K562 (cell line): ENCODE measurements around the gene SLC43A1. TPM values are rescaled to one million over a fixed set of nuclear protein-coding genes. Genes with fewer than 3 reads are reported as not detected.

ENCODE experiments used
- ATAC-seq: fragments of 200-7000 bp; cut with Tn5 transposase; 3 replicates; pipeline ENCODE4 v1.9.1; 2020; ENCODE audit warnings: moderate library complexity
- BruUV-seq: library from RNA; stranded (reverse); fragments of 400-500 nt; replicated peaks from 2 replicates; lab custom pipeline; 2021; lab: Mats Ljungman, UMichigan
- CTCF ChIA-PET: fragments of 300-600 bp; formaldehyde crosslinking; extraction: SDS; loops from one replicate; lab custom pipeline; 2021; ENCODE audit warnings: low intra/inter-chr PET ratio; lab: Yijun Ruan, JAX
- POLR2A ChIA-PET: fragments of 300-600, 350-650 bp; sonication (Branson Sonifier 250); formaldehyde crosslinking; extraction: SDS; loops from one replicate; lab custom pipeline; 2021; ENCODE audit warnings: antibody characterized with exemption, inconsistent platforms; lab: Yijun Ruan, JAX
- DNase-seq, 4 experiments: peaks; one replicate each; pipeline versions ENCODE4 v3.0.0 to v3.0.0-alpha.2; 2011 to 2018; ENCODE audit warnings: low spot score in 3 of 4, mixed read lengths in 3 of 4; ENCODE audit errors: extremely low read depth in 1 of 4
- FAIRE-seq: peaks from 2 replicates; lab custom pipeline; 2011; peaks lifted over from hg19 to GRCh38; lab: Jason Lieb, UNC
- H2AFZ ChIP-seq: 2 replicates; pipeline ENCODE4 v1.6.0; 2011; ENCODE audit warnings: low read depth, low read length, control low read depth, inconsistent platforms
- H3K27ac ChIP-seq: fragments of 200-600 bp; 3 replicates; pipeline ENCODE4 v1.8.0; 2011; ENCODE audit warnings: low read depth, mild to moderate bottlenecking, control low read depth, inconsistent platforms, low read length, moderate library complexity, mixed read lengths; ENCODE audit errors: extremely low read depth
- H3K27me3 ChIP-seq, 2 experiments: fragments of 300-600 bp in 1 of 2; 2 replicates in 1 of 2; 3 replicates in 1 of 2; pipeline versions ENCODE4 v1.6.0 to v1.8.0; 2011; ENCODE audit warnings: inconsistent platforms in 2 of 2, low read length in 2 of 2, mild to moderate bottlenecking in 1 of 2, mixed read lengths in 1 of 2, moderate library complexity in 1 of 2; ENCODE audit not compliant: control insufficient read depth in 2 of 2, insufficient read depth in 2 of 2
- H3K36me3 ChIP-seq: fragments of 300-600 bp; 3 replicates; pipeline ENCODE4 v1.8.0; 2011; ENCODE audit warnings: mild to moderate bottlenecking, low read length, inconsistent platforms; ENCODE audit not compliant: control insufficient read depth, insufficient read depth
- H3K4me1 ChIP-seq, 2 experiments: fragments of 200-600 bp in 1 of 2; replicated peaks in 1 of 2; 2 replicates in 1 of 2; 3 replicates in 1 of 2; pipeline versions ENCODE4 v1.5.1 to v1.8.0; 2011; ENCODE audit warnings: inconsistent platforms in 2 of 2, low read length in 2 of 2, mild to moderate bottlenecking in 1 of 2, mixed read lengths in 1 of 2, moderate library complexity in 1 of 2; ENCODE audit not compliant: control insufficient read depth in 2 of 2, insufficient read depth in 2 of 2
- H3K4me2 ChIP-seq: 2 replicates; pipeline ENCODE4 v1.6.1; 2011; ENCODE audit warnings: low read length, control low read depth, inconsistent platforms, mixed read lengths; ENCODE audit not compliant: insufficient read depth
- H3K4me3 ChIP-seq: fragments of 200-600 bp; sonication (generic), shearing (Covaris generic); 2 replicates; pipeline ENCODE4 v1.5.1; 2016; ENCODE audit warnings: control low read depth, inconsistent platforms
- H3K79me2 ChIP-seq: fragments of 200-600 bp; 3 replicates; pipeline ENCODE4 v1.8.0; 2011; ENCODE audit warnings: low read length, inconsistent platforms; ENCODE audit not compliant: control insufficient read depth, insufficient read depth
- H3K9ac ChIP-seq, 2 experiments: 2 replicates each; pipeline versions ENCODE4 v1.6.0 to v1.6.1; 2011; ENCODE audit warnings: low read depth in 2 of 2, low read length in 2 of 2, control low read depth in 1 of 2, inconsistent platforms in 1 of 2, mild to moderate bottlenecking in 1 of 2, mixed read lengths in 1 of 2; ENCODE audit not compliant: insufficient read depth in 1 of 2
- H3K9me1 ChIP-seq: one replicate; pipeline ENCODE4 v1.6.0; 2011; ENCODE audit warnings: inconsistent platforms, mild to moderate bottlenecking, low read length, moderate library complexity; ENCODE audit not compliant: control insufficient read depth, insufficient read depth
- H3K9me3 ChIP-seq: replicated peaks from 2 replicates; pipeline ENCODE4 v1.5.1; 2011; ENCODE audit warnings: low read depth, low read length, inconsistent platforms; ENCODE audit not compliant: control insufficient read depth, insufficient read depth
- H4K20me1 ChIP-seq: replicated peaks from 2 replicates; pipeline ENCODE4 v1.6.1; 2011; ENCODE audit warnings: low read length, inconsistent platforms, mixed read lengths; ENCODE audit not compliant: control insufficient read depth, insufficient read depth
- BCL6 ChIP-seq: fragments of 250-450 bp; sonication (Bioruptor Pico); IDR thresholded peaks from 2 replicates; pipeline ENCODE4 v1.4.0; 2020
- DNMT1 ChIP-seq: fragments of 450-650 bp; IDR thresholded peaks from 2 replicates; pipeline ENCODE4 v1.6.1; 2016; ENCODE audit warnings: antibody characterized with exemption, mild to moderate bottlenecking
- SPI1 ChIP-seq: IDR thresholded peaks from 2 replicates; pipeline ENCODE4 v1.6.1; 2011; ENCODE audit warnings: low read depth, low read length, control low read depth, borderline replicate concordance
- STAG1 ChIP-seq: sonication (generic); formaldehyde crosslinking; IDR thresholded peaks from 2 replicates; pipeline ENCODE4 v1.5.0; 2020; ENCODE audit warnings: missing genetic modification reagents, borderline replicate concordance
- ZNF445 ChIP-seq: fragments of 250-450 bp; sonication (Bioruptor Pico); IDR thresholded peaks from 2 replicates; pipeline ENCODE4 v1.4.0; 2020; ENCODE audit warnings: low read depth, mild to moderate bottlenecking, moderate library complexity
- WGBS: fragments of 100-300 bp; shearing (Covaris generic); methylation state at CpG from one replicate; pipeline ENCODE4 v1.1.6; 2016; ENCODE audit warnings: low coverage, mixed read lengths; ENCODE audit not compliant: insufficient coverage; ENCODE audit errors: missing lambda C conversion rate; 5-methylcytosine and 5-hydroxymethylcytosine counted together
- in situ Hi-C: fragments of 300-500 bp; cut with MboI; formaldehyde crosslinking; loops from 4 replicates; pipeline ENCODE4 v1.15.0; 2018; ENCODE audit warnings: inconsistent platforms, mixed read lengths
- intact Hi-C: fragments of 100-400 bp; cut with micrococcal nuclease; formaldehyde crosslinking; loops from 2 replicates; pipeline ENCODE4 v1.14.2; 2022
- polyA plus RNA-seq, 8 experiments: library from polyadenylated mRNA; depleted of rRNA in 4 of 8; stranded (reverse) in 5 of 8; unstranded in 3 of 8; fragments of >200 nt; fragmentation: Nextera tagmentation in 2 of 8; fragmentation: Illumina TruSeq in 1 of 8; extraction: Ambion mirVana in 2 of 8; extraction: Trizol in 1 of 8; gene quantifications; 2 replicates each; pipeline versions ENCODE4 v1.2.1 to v1.2.3, GENCODE V29; 2011 to 2014; ENCODE audit warnings: inconsistent platforms in 1 of 8, missing spikeins in 1 of 8
- total RNA-seq, 7 experiments: library from RNA; depleted of rRNA in 6 of 7; stranded (reverse); fragments of >200 nt in 6 of 7; fragmentation: Illumina TruSeq in 2 of 7; extraction: Trizol in 2 of 7; gene quantifications; 2 replicates each; pipeline versions ENCODE4 v1.2.1 to v1.2.3, GENCODE V29; 2011 to 2021; ENCODE audit warnings: low replicate concordance in 1 of 7
- TF ChIP-seq, protein P1 (sequence below): fragments of 150-350 bp; conservative IDR thresholded peaks from 2 replicates; pipeline ENCODE4 v1.6.1; 2014; ENCODE audit warnings: low read length
- TF ChIP-seq, protein P2 (sequence below): fragments of 450-650 bp; conservative IDR thresholded peaks from 2 replicates; pipeline ENCODE4 v1.6.1; 2016; ENCODE audit warnings: missing genetic modification characterization, low read depth, mild to moderate bottlenecking, control low read depth, missing compliant biosample characterization
- TF ChIP-seq, protein P3 (sequence below): sonication (generic); formaldehyde crosslinking; IDR thresholded peaks from 2 replicates; pipeline ENCODE4 v1.8.0; 2022; ENCODE audit warnings: missing genetic modification reagents, mild to moderate bottlenecking, borderline replicate concordance

The SLC43A1 gene
- total and polyA plus RNA-seq, 9 of the 15 experiments (the other 6 are each of a cell fraction or from before 2014, with no cell fraction given) = 2.6 to 41.8 (median 24.6) TPM

DNA sequence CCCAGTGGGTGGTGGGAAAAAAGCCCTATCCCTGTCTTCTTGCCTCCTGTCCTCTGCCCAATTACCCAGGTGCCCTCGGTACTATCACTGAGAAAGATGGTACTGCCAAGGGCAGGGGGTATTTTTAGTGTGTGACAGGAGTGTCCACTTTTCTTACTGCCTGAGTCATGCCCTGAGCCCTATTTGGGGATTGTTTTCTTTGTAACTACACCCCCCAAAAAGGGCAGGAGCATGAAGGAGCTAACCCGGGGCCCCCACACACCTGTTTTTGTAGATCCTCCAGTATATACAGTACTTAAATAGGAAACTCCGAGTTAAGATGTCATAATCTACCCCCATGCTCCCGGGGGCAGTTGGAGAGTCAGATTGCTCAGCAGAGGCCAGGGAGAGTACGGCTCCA, 25.7 kb upstream of the SLC43A1 start (continued):
- TF ChIP-seq SPI1 = no peak

DNA sequence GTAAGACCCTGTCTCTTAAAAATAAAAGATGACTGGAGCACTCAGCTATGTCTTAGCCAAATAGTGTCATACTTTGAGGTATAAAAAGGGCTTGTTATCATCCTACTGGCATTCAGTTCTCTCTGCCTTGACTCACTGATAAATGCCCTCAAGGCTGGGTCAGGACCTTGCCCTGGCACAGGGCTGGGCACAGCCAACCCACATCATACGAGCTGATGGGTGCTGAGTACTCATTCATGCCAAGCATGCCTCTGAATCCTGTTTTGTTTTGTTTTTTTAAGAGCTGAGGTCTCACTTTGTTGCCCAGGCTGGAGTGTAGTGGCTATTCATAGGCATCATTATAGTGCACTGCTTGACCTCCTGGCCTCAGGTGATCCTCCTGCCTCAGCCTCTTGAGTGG, 23.8 kb upstream of the SLC43A1 start:
- Histone ChIP-seq H4K20me1 (no peaks in the 10 kb centered on the region), H3K9me1 (no peaks in the 10 kb centered on the region), H3K27ac (no peak overlapping the region), H3K9me3 (no peaks in the 10 kb centered on the region), H2AFZ (no peak overlapping the region), H3K27me3 (peaks cover 0 to 14% of the 10 kb centered on the region in 2 experiments; a peak in 2 of 5 replicates), H3K9ac (no peak overlapping the region), H3K4me3 (no peak overlapping the region), H3K36me3 (no peaks in the 10 kb centered on the region), H3K4me2 (no peak overlapping the region), H3K4me1 (peaks cover 0 to 7% of the 10 kb centered on the region in 2 experiments; a peak in 3 of 5 replicates), H3K79me2 (no peaks in the 10 kb centered on the region)
- DNase-seq = no peak
- ChIA-PET CTCF (no interaction called here), POLR2A (no interaction called here)
- FAIRE-seq = no peak
- intact Hi-C loops (no loop called here), in situ Hi-C loops (no loop called here)
- no peak for TF ChIP-seq STAG1 (CRISPR knock-in tag)
- BruUV-seq = no TSS peak
- WGBS = 8% methylated on average over 1 of the region's 1 CpG
- ATAC-seq = no peak

DNA sequence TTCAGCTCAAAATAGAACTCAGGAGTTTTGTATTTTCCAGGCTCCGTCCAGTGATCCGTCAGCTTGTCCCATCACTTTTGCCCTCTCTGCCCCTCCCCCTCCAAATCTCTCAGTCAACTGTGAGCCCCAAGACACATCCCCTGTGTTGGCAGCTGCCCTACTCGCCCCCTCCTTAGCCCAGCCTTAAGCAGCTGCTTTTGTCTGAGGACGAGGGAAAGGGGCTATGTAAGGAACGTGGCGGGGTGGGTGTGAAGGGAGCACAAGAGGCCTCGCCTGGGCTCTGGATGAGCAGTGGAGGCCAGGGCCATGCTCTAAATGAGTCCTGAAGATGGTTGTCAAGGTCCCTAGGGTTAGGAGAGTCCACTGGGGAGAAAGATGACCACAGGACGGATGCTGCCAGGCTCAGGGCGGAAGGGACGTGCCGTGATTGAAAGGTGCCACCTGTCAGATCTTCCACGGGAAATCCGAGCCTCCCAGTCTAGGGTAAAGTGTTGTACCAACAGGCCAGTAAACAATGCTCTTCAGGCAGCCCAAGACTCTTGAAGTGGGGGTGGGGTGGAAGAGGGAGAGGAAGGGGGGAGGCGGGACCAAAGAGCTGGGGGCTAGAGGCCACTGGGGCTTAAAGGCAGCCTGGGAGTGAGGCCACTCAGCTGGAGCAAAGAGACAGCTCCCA, 21.6 kb upstream of the SLC43A1 start, which contains the start of gene SMTNL1:
Gene SMTNL1, plus strand, starts transcription at position 649 of the 673 bp plus-strand sequence. CDS start 5,048 bp downstream, outside the sequence.
- Histone ChIP-seq H3K27me3 (no peaks in the 10 kb centered on the region), H3K36me3 (no peaks in the 10 kb centered on the region)
- in situ Hi-C loops = no loop called here
- TF ChIP-seq DNMT1 (no peak), BCL6 (CRISPR knock-in tag) (no peak), ZNF445 (CRISPR knock-in tag) (no peak)
- TF ChIP-seq, protein P1, sequence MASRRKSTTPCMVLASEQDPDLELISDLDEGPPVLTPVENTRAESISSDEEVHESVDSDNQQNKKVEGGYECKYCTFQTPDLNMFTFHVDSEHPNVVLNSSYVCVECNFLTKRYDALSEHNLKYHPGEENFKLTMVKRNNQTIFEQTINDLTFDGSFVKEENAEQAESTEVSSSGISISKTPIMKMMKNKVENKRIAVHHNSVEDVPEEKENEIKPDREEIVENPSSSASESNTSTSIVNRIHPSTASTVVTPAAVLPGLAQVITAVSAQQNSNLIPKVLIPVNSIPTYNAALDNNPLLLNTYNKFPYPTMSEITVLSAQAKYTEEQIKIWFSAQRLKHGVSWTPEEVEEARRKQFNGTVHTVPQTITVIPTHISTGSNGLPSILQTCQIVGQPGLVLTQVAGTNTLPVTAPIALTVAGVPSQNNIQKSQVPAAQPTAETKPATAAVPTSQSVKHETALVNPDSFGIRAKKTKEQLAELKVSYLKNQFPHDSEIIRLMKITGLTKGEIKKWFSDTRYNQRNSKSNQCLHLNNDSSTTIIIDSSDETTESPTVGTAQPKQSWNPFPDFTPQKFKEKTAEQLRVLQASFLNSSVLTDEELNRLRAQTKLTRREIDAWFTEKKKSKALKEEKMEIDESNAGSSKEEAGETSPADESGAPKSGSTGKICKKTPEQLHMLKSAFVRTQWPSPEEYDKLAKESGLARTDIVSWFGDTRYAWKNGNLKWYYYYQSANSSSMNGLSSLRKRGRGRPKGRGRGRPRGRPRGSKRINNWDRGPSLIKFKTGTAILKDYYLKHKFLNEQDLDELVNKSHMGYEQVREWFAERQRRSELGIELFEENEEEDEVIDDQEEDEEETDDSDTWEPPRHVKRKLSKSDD = no peak
- TF ChIP-seq, protein P2, sequence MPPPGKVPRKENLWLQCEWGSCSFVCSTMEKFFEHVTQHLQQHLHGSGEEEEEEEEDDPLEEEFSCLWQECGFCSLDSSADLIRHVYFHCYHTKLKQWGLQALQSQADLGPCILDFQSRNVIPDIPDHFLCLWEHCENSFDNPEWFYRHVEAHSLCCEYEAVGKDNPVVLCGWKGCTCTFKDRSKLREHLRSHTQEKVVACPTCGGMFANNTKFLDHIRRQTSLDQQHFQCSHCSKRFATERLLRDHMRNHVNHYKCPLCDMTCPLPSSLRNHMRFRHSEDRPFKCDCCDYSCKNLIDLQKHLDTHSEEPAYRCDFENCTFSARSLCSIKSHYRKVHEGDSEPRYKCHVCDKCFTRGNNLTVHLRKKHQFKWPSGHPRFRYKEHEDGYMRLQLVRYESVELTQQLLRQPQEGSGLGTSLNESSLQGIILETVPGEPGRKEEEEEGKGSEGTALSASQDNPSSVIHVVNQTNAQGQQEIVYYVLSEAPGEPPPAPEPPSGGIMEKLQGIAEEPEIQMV (tag) = no peak
- TF ChIP-seq, protein P3, sequence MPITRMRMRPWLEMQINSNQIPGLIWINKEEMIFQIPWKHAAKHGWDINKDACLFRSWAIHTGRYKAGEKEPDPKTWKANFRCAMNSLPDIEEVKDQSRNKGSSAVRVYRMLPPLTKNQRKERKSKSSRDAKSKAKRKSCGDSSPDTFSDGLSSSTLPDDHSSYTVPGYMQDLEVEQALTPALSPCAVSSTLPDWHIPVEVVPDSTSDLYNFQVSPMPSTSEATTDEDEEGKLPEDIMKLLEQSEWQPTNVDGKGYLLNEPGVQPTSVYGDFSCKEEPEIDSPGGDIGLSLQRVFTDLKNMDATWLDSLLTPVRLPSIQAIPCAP (CRISPR knock-in tag) = no peak

More for the DNA sequence above, 21.6 kb upstream of the SLC43A1 start, which contains the start of gene SMTNL1:
- Histone ChIP-seq H3K27ac (no peak within 1 kb of the TSS), H3K9ac (no peak within 1 kb of the TSS), H3K9me3 (no peaks in the 10 kb centered on the region), H3K4me2 (no peak within 1 kb of the TSS), H3K79me2 (no peaks in the 10 kb centered on the region), H3K4me1 (peaks cover 7% of the 10 kb centered on the region in 2 experiments; a peak in 4 of 5 replicates), H3K4me3 (no peak within 1 kb of the TSS), H4K20me1 (no peaks in the 10 kb centered on the region), H2AFZ (0 out of 2 replicates have a peak within 1 kb of the TSS, but pooled peaks have one; percentile 12), H3K9me1 (no peaks in the 10 kb centered on the region)
- peak; percentile 22 for ATAC-seq
- DNase-seq = no peak
- CTCF ChIA-PET = no interaction called here
- intact Hi-C loops = no loop called here
- no peak for FAIRE-seq
- POLR2A ChIA-PET = interaction anchor here (3.4 kb wide), 1 partner anchor 10 kb away, joined by 11 read pairs; no protein-coding TSS in a partner anchor
- no TSS peak for BruUV-seq
- WGBS = 65% methylated on average over 13 of the region's 14 CpGs
